ENCODE data around the gene ARID1A. TPM values are rescaled to one million over a fixed set of nuclear protein-coding genes. Genes with fewer than 3 reads are reported as not detected.

Gene ARID1A
- total and polyA plus RNA-seq, 9 of the 15 experiments (the other 6 are each of a cell fraction or from before 2014, with no cell fraction given), result 8.3 to 88.3 (median 22.5) TPM

- TF ChIP-seq ZNF551 (CRISPR knock-in tag; IDR thresholded peaks at IDR 0.05), result no peak
- TF ChIP-seq ZNF134 (CRISPR knock-in tag; conservative IDR thresholded peaks at IDR 0.05), result peak; percentile 40; the same call in 1 of the 2 replicates
- peak; percentile 11 to 87 (median 84) for TF ChIP-seq YY1 (IDR thresholded peaks at IDR 0.05; ENCODE audit: borderline replicate concordance in 1 of 3, control insufficient read depth in 1 of 3, extremely low read depth in 1 of 3, insufficient read depth in 3 of 3, insufficient read length in 1 of 3, insufficient replicate concordance in 2 of 3, low read depth in 1 of 3, low read length in 2 of 3)
- TF ChIP-seq ARHGAP35 (IDR thresholded peaks at IDR 0.05; ENCODE audit: partially characterized antibody), result no peak
- TF ChIP-seq NKRF (IDR thresholded peaks at IDR 0.05; ENCODE audit: borderline replicate concordance), result no peak
- peak; percentile 50 for TF ChIP-seq SMAD3 (CRISPR knock-in tag; conservative IDR thresholded peaks at IDR 0.05)
- no peak for TF ChIP-seq ZNF778 (CRISPR knock-in tag; IDR thresholded peaks at IDR 0.05)
- TF ChIP-seq ZNF263 (CRISPR knock-in tag; IDR thresholded peaks at IDR 0.05; ENCODE audit: borderline replicate concordance), result peak; percentile 75; the same call in 1 of the 2 replicates
- TF ChIP-seq ATF7 (IDR thresholded peaks at IDR 0.05), result peak; percentile 79
- 0 out of 2 replicates have a peak, but pooled peaks have one; percentile 21 for TF ChIP-seq CBFA2T2 (conservative IDR thresholded peaks at IDR 0.05)
- no peak; the same call in 1 of the 2 replicates for TF ChIP-seq ZNF57 (CRISPR knock-in tag; IDR thresholded peaks at IDR 0.05)
- no peak for TF ChIP-seq RHOXF2B (CRISPR knock-in tag; conservative IDR thresholded peaks at IDR 0.05)
- peak in 1 of 2 experiments; percentile 93; a peak in 2 of 4 replicates for TF ChIP-seq SRF (CRISPR knock-in tag; IDR thresholded peaks at IDR 0.05)
- TF ChIP-seq ZNF449 (CRISPR knock-in tag; IDR thresholded peaks at IDR 0.05), result 0 out of 2 replicates have a peak, but pooled peaks have one; percentile 13
- no peak for TF ChIP-seq NR3C1 (CRISPR knock-in tag; IDR thresholded peaks at IDR 0.05)
- TF ChIP-seq ETS2 (tag; IDR thresholded peaks at IDR 0.05; ENCODE audit: borderline replicate concordance, poor library complexity, severe bottlenecking), result no peak
- TF ChIP-seq ETV6 (IDR thresholded peaks at IDR 0.05; ENCODE audit: borderline replicate concordance in 1 of 2, low read depth in 2 of 2, low read length in 1 of 2), result peak in 1 of 2 experiments; percentile 61; a peak in 1 of 4 replicates
- TF ChIP-seq ETV6 (CRISPR knock-in tag; IDR thresholded peaks at IDR 0.05; ENCODE audit: borderline replicate concordance), result 0 out of 2 replicates have a peak, but pooled peaks have one; percentile 68
- peak; percentile 65; the same call in 1 of the 2 replicates for TF ChIP-seq KLF13 (tag; IDR thresholded peaks at IDR 0.05; ENCODE audit: borderline replicate concordance, low read depth)
- TF ChIP-seq PPARD (CRISPR knock-in tag; IDR thresholded peaks at IDR 0.05), result no peak
- no peak for TF ChIP-seq ZNF830 (CRISPR knock-in tag; IDR thresholded peaks at IDR 0.05)
- TF ChIP-seq USF1 (CRISPR knock-in tag; IDR thresholded peaks at IDR 0.05), result no peak; the same call in none of the 2 replicates
- peak; percentile 77 for TF ChIP-seq ETV5 (CRISPR knock-in tag; IDR thresholded peaks at IDR 0.05; ENCODE audit: low read depth)
- TF ChIP-seq TRIM24 (IDR thresholded peaks at IDR 0.05), result peak in 1 of 2 experiments; percentile 81; a peak in 3 of 4 replicates
These were observed 2.9 kb upstream of the ARID1A start (continued) for GRCh38 chr1:26692793-26693490.

Measured in K562 (cell line).